Measurements from ENCODE around the gene SLC25A52.
A peak's percentile ranks its signal among the peaks of the same experiment; 100 is the strongest.
"Not testable (repeated sequence)": the region's sequence is repeated elsewhere in the genome, so short reads cannot be mapped to it uniquely, and the experiment has no call there.

Gene SLC25A52

DNA sequence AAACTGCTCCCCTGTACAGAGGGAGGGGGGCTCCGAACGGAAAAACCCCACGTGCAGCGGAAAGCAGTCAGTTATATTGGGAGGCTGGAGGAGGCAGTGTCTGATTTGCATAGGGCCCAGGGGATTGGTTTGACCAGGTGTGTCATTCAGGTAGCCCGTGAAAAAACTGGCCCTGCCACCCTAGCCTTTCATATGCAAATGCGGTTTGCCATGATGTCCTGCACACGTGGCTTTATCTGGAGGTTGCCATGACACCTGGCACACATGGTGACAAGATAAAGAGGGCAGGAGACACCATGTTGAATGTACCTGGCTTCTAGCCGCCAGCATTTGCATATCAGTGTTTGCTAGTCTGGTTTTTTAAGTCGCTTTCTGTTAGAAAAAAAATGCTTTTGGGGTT is 20.5 kb downstream of the SLC25A52 start:
- DNase-seq (ENCODE audit: low read depth) = no peak

DNA sequence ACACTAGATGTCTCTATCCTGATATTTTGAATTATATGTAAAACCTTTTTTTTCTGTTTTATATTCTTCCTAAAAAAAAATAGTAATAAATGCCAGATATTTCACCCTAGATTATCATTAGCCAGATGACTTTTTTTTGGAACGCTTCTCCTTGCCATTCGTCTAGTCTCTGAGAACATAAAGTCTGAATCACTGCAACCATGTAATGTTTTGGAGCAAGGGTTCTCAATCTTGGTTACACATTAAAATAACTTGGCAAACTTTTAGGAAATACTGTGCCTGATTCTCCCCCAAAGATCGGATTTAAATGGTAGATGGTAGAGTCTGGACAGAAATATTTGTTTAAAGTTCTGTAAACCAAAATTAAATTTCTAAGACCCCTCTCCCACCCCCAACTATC is 21.0 kb downstream of the SLC25A52 start:
- no peak for DNase-seq (ENCODE audit: low read depth)

DNA sequence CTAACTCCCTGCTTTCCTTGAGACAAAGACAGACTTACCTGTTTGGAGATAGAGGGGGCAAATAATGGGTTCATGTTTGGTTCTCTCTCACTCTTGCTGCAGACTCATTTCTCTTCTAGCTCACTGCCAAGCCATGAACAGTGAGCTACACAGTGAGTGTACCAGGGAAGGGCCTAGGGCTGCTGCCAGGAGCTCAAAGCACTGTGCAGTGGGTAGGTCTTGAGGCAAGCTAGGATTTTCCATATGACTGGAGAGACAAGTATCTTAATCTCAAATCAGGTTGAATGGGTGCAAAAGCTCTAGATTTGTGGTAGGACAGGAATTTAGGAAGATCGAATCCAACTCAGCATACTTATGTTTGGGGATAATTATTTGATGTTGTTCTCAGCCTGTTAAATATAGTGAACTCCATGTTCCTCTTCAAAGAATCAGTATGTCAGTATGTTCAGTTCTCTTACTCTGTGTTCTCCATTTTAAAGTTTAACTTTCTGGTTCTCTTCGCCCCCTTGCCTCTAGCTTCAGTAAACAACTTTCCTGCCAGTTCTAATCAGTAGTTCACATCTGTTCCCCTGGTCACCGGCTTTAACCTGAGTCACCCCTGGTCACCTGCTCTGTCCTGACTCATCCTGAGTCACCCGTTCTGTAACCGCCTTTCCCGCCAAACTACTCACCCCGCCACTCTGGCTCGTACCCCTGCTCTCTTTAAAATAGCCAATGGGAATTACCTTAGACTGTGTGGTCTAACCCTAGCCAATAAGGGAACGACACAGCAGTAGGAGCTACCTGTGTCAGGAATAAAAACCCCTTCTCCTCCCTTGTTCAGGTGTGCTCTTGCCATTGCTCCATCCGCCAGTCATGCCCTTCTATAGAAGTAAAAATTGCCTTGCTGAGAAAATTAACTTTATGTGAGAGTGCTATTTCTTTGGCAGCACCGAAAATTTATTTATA is 21.9 kb downstream of the SLC25A52 start:
- no peak for DNase-seq (ENCODE audit: low read depth)

DNA sequence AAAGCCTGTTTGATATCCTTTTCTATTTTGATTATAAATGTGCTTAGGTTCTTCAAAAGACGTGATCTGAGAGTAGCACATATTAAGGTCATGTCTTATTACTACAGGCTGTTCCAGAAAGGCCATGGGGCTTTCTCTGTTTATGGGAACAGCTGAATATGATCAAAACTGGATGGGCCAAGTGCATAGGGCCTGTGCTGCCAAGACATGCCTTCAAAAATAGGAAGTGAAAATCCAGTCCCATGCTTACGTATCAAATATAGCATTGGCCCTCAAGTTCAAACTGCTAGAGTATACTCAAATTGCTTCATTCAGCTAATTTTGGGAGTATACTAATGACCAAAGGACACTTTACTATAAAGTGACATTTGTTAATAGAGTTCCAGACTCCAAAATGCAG is 24.1 kb downstream of the SLC25A52 start:
- no peak for DNase-seq (ENCODE audit: low read depth)

DNA sequence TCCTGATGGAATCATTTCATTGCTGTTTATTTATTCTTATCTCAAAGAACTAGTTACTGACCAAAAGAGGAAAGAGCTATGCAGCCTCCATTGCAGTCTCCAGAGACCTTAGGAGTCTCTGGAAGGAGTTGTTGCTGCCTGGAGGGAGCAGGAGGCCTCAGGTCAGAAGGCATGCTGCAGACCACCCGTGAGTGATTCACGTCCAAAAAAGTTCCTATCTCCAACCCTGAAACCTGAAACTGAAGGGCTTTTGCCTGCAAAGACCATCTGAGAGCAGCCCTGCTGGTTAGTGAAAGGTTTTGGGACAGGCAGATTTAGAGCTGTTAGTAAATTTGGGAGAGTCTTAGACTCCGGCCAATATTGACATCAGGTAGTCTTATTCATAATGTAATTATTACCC is 29.1 kb downstream of the SLC25A52 start:
- DNase-seq (ENCODE audit: low read depth) = no peak

DNA sequence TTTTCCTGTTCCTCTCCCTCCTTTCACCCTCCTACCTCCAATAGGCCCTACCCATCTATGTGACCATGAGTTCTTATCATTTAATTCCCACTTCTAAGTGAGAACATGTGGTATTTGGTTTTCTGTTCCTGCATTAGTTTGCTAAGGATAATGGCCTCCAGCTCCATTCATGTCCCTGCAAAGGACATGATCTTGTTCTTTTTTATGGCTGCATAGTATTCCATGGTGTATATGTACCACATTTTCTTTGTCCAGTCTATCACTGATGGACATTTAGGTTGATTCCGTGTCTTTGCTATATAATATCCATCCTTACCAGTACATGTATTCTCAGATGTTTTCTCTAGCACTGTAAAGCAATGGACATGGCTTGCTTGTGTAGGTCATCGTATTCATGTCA is 31.5 kb downstream of the SLC25A52 start:
- DNase-seq (ENCODE audit: low read depth) = not testable (repeated sequence)

DNA sequence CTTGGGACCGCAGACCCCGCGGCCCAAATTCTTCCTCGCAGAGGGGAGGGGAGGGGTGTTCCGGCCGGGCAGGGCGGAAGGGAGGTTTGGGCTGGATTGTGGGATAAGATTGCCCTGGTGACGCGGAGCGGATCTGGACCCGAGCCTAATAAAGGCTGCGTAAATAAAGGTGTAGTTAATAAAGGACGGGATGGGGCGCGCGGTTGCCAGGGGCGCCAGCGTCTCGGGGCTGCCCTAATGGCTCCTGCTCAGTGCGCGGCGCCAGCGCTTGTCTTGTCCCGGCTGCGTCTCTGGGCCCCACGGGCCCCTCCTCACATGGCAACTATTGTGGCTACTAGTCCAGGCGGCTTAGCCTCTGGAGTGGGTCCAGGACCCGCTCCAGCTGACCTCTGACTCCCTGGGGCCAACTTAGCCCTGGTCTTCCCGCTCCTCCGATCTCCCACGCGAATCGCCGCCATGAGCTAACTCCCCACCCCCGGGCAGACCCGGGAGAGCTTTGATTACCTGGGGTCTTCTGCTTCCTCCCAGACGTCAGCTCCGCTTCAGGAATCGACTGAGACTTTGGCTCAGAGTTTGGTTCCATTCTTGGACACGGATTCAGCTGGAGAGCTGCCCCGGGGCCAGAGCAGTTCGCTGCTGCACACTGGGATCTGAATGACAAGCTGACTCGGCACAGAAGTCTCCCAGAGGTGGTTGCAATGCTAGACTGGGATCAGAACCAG is 36.5 kb downstream of the SLC25A52 start:
- no peak for DNase-seq (ENCODE audit: low read depth)

DNA sequence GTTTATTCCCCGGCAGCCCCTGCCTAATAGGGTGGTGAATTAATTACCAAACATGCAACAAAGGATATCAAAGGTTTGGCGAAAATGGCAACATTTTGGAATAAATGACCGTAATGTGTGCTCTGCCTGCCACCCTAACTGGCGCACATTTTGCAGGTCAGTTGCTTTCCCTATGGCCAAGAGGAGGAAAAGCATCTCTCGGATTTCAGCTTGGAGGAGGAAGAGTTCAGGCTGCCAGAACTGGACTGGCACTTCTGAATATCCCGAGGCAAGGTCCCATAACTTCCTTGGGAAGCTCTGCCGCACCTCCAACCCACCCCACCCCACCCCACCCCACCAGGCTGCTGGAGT is 37.1 kb downstream of the SLC25A52 start:
- no peak for DNase-seq (ENCODE audit: low read depth)

DNA sequence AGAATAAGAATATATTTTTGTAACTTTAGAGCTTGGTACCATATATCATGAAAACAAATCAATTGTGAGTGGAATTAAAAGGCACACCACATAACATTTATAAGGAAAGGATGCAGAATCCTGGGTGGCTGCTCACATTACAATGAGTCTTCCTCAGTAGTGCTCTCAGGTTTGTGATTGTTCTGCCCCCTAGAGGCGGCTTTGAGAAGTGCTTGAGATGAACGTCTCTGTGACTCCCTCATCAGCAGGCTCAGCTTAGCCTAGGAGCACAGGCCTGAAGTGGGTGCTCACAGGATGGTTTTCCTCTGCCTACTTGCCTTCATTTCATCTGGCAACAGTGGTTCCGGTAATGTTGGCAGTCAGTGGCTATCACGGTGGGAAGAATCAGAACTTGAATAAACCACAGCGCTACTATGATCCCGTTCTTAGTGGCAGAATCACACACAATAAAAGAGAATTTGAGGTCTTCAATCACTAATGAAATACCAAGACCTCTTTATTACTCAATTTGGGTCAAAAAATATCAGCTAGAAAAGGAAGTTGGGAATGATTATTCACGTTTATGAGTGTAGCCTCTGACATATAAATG is 38.2 kb downstream of the SLC25A52 start:
- DNase-seq (ENCODE audit: low read depth) = peak; percentile 51

DNA sequence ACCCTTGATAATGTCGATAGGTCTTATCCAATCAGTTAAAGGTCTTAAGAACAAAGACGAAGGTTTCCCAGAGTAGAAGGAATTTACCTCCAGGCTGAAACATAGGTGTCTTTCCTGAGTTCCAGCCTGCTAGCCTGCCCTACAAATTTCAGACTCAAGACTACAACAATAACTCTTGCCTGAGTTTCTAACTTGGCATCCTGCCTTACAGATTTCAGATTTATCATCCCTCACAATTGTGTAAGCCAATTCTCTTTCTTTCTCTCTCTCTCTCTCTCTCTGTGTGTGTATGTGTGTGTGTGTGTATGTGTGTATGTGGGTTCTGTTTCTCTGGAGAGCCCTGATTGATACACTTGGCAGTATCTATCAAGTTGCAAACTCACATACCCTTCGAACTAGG is 39.1 kb downstream of the SLC25A52 start:
- DNase-seq (ENCODE audit: low read depth) = no peak

DNA sequence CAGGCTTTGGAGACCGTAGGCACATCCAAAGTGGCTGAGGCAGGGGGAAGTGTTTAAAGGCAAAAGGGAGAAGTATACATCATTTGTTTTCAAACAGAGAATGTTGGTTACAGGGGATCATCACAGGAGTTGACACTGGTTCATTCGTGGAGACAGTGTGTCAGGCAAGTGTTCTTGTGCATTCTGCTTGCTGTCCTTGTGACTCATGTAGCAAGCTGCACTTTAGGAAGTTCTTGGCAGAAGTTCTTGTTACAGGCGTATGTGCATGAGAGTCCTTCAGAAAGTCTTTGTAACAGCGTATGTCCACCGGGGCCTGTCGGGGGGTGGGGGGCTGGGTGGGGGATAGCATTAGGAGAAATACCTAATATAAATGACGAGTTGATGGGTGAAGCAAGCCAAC is 39.8 kb downstream of the SLC25A52 start:
- DNase-seq (ENCODE audit: low read depth) = no peak

DNA sequence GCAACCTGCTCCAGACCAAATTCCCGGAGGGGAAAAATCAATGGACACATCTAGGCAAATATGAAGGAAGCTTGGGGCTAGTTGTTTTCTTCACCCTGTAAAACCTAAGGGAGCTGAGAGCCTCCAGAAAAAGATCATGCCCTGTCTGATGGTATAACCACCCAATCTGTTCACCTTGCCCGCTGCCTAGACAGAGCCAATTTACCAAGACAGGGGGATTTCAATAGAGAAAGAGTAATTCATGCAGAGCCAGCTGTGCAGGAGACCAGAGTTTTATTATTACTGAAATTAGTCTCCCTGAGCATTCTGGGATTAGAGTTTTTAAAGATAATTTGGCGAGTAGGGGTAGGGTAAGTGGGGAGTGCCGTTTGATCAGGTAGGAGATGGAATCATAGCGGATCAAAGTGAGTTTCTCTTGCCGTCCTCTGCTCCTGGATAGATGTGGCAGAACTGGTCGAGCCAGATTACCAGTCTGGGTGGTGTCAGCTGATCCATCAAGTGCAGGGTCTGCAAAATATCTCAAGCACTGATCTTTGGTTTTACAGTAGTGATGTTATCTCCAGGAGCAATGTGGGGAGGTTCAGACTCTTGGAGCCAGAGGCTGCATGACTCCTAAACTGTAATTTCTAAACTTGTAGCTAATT is 41.2 kb downstream of the SLC25A52 start:
- no peak for DNase-seq (ENCODE audit: low read depth)

DNA sequence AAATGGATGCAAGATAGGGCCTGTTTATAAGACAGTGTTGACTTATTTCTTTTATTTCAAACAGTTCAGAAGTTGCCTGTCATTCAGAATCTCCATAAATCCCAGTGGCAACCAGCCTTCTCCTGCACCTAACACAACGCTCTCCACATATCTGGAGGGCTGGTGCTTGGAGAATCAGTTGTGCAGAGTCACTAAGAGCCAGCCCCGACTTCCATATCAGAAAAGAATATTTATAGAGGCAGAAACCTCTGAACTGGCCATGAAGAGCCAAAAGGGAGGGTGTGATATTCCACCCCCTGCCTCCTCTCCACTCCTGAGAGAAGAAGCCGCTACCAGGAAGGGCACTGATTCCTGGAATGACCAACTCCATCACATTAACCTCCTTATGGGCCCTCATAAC is 42.3 kb downstream of the SLC25A52 start:
- no peak for DNase-seq (ENCODE audit: low read depth)

DNA sequence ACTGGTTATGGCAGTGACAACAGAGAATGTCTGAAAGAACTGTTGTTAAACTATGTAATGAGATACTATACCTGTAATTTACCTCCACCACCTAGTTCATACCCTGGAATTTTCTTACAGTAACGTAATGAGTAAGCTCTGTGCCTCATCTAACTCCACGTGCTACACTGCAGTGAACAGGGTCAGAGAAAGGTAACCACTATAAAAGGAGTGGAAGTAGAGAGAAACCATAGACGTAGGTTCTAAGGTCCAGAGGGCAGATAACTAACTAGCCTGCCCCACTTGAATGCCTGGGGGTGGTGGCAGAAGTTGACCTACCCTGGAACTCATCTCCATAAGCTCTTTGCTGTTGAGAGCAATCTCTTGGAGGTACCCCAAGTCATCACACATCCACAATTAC is 44.3 kb downstream of the SLC25A52 start:
- no peak for DNase-seq (ENCODE audit: low read depth)

DNA sequence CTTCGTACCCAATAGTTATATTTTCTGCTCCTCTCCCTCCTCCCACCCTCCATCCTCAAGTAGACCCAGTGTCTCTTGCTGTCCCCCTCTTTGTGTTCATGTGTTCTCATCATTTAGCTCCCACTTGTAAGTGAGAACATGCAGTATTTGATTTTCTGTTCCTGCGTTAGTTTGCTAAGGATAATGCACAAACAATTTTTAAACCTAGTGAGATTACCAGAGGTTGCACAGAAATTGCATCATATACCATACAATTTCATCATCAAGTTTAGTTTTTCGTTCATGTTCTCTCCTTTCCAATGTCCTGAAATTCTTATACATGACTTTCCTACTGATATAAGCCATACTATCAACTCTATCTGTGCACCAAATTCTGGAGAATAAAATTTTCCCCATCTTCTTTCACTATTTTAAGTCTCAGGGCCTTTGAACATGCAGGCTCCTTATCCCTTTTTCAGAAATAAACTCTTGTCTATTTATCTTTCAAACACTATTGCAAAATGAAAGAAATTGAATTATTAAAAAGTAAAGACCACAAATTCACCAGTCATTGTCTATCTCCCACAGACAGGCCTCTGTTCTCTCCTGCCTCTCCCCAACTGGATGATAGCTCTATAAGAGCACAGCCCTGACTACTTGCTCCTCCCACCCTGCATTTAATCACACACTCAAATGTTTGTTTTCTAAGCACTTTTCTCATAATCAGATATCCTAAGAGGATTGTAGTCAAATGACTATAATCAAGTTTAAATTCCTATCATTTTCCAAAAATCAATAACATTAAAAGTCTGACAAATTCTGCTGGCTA is 49.1 kb downstream of the SLC25A52 start:
- no peak for DNase-seq (ENCODE audit: low read depth)

DNA sequence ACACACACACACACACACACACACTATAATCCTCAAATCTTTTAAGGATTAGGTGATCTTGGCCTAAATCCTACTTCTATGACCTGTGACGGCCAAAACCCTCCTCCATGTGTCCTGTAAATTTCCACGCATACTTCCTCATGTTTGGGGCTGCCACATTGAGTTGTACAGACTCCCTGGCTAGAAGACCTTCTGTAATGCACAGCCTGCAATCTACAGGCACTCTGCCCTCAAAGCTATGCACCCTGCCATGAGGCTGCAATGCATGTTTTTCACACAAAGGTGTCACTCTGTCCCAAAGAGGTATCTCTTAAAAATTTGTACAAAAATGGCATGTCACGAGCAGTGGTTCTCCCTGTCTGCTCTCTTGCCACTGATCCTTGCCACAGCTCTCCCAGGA is 49.9 kb downstream of the SLC25A52 start:
- no peak for DNase-seq (ENCODE audit: low read depth)
